Tongue (tissue), 2 donors: ENCODE results near the gene NKAIN2. TPM values are rescaled to one million over a fixed set of nuclear protein-coding genes. Genes with fewer than 3 reads are reported as not detected.
A peak's percentile ranks its signal among the peaks of the same experiment; 100 is the strongest.

Experiments
- DNase-seq: peaks from one replicate; pipeline ENCODE4 v3.0.0-alpha.2; 2015
- total RNA-seq: library from RNA; depleted of rRNA; stranded (reverse); fragments of >200 nt; gene quantifications from one replicate; pipeline ENCODE4 v1.2.3, GENCODE V29; 2014

The NKAIN2 gene
- total RNA-seq, 1 donor from 2014 or later = 1.7 TPM

DNA sequence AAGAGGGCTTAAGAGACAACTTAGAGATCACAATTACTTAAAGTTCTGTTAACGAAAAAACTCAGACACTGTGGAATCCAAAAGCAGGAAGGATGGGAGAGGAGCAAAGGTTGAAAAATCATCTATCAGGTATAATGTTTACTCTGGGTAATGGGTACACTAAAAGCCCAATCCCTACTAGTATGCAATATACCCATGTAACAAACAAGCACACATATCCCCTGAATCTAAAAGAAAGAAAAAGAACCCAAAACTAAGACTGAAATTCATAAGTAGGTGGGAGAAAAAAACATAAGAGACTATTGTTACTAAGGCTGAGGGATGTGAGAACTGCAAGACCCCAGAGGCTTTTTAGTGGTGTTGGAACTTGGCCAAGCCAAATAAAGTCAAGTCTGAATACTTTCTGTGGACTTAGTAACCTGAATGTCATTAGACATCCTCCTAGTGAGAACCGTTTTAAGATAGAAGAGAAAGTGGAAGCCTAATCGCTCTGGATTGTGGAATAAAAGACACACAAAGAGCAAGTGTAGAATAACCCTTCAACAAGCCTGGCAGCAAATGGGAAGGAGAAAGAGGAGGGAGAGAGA is 969.2 kb downstream of the NKAIN2 start:
- DNase-seq = peak; percentile 12

GRCh38 chr6:124775121-124775520 is 971.5 kb downstream of the NKAIN2 start:
- no peak for DNase-seq

GRCh38 chr6:124777863-124778262 is 974.2 kb downstream of the NKAIN2 start:
- no peak for DNase-seq

GRCh38 chr6:124780623-124781022 is 977.0 kb downstream of the NKAIN2 start:
- no peak for DNase-seq

DNA sequence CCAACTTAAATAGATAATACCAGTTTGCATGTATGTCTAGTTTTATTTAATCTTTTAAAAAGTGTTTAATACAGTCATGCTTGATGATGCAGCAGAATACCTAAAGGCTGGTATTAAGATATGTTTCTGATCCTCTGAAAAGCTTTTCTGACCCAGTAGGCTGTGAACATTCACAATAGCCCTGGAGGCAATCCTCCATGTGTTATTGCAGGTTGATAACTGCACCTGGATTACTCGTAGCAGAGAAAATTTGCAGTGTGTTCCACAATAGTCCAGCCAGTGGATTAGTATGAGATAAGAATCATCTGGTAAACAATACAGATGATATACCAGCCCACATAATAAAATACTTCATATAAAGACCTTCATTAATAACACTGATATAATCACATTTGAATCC is 979.7 kb downstream of the NKAIN2 start:
- no peak for DNase-seq

GRCh38 chr6:124791156-124791555 is 987.5 kb downstream of the NKAIN2 start:
- DNase-seq = peak; percentile 5

DNA sequence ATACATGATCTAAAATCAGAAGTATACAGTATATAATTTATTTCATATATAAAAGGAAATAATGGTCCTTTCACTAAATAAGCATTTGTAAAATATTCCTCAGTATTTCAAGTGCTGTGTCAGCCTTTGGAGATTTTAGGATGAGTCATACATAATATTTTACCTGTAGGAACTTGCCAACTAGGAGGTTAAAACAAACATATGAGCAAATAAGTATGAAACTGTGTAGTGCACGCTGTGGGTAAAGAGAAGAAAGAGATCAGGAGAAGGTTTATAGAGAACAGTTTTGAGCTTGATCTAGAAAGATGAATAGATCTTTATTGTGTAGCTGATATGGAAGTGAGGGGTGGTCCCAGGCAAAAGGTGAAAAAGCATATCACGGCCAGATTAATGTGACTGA is 988.7 kb downstream of the NKAIN2 start:
- no peak for DNase-seq

- DNase-seq = no peak
These were observed 989.7 kb downstream of the NKAIN2 start for GRCh38 chr6:124793398-124793797.

DNA sequence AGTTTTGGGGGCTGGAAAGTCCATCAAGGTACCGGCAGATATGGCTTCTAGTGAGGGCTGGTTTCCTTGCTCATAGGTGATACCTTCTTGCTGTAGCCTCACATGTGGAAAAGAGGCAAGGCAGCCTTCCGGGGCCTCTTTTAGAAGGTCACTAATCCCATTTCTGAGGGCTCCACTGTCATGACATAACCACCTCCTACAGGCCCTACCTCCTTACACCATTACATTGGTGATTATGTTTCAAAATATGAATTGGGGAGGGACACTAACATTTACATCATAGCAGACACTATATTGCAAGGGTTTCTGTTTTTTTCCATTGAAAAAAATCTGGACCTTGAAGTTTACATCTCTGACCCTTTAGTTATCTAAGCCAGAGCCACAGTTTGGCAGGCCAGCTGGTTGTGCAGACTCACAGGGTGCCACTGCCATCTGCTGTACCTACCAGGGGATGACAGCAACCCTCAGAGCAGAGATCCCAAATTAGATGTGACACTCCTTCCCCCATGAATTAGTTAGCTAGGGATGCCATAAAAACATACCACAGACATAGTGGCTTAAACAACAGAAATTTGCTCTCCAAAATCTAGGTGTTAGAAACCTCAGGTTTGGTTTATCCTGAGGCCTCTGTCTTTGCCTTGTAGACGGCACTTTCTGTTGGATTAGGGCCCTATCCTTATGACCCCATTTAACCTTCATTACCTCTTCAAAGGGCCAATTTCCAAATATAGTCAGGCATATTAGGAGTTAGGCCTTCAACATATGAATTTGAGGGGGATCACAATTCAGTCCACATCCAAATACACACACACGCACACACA is 992.2 kb downstream of the NKAIN2 start:
- peak; percentile 56 for DNase-seq

GRCh38 chr6:124796464-124796970 is 992.9 kb downstream of the NKAIN2 start:
- no peak for DNase-seq

GRCh38 chr6:124797224-124797623 is 993.6 kb downstream of the NKAIN2 start:
- DNase-seq = no peak

GRCh38 chr6:124798942-124799496 is 995.4 kb downstream of the NKAIN2 start:
- DNase-seq = no peak

- DNase-seq = no peak
These were observed 996.0 kb downstream of the NKAIN2 start for GRCh38 chr6:124799638-124800037.

DNA sequence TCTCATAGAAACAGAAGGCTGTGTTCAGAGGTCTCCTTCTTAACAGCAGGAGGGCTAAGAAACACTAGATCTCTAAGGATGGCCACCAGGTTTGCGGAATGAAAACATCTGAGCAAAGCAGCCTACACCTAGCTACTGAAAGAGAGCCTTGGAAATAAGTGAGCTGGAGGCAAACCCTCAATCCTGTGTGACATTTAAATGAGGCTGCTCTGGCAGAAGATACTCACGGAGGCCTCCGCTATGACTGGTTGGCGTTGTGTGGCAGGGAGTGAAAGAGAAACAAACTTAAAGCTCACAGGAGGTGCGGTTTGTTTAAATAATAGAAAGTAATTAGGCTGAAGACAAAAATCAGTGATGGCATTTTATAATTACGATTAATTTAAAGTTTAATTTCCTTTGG is 996.6 kb downstream of the NKAIN2 start:
- DNase-seq = no peak

- no peak for DNase-seq
These were observed 1008.4 kb downstream of the NKAIN2 start for GRCh38 chr6:124812067-124812466.

DNA sequence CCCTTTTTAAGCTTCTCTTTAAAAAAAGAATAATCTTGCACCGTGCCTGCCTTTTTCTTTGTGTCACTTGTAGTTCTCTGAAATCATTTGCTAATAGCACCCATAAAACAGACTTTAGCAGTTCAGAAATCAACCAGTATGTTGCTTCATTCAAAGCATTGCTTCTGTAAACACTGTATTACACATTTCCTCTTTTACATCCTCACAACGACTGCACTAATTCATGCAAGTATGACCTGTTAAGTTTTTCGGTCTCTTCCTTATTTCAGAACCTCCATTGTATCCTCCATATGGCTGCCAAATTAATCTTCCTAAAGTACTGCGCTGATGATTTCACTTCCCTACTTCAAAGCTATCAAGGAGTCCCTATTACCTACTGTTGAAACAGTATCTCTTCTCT is 1015.7 kb downstream of the NKAIN2 start:
- DNase-seq = no peak

DNA sequence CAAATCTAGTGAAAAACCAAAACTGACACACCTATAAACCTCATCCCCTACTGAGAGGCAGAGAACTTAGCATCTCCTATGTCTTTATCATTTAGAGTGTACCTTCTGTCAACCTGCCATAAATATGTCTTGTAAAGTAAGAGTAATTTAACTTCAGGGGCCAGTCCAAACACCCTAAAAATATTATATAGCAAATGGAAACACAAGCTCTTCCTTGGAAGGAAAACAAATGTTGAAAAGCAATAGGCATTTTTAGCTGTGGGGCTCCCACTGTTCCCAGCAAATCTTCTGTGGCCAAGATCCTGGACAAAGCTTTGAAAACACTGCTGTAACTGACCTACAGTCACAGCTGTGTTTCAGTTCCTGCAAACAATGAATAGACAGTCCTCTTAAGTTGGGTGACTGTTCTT is 1018.5 kb downstream of the NKAIN2 start:
- no peak for DNase-seq

GRCh38 chr6:124822721-124823120 is 1019.1 kb downstream of the NKAIN2 start:
- no peak for DNase-seq

DNA sequence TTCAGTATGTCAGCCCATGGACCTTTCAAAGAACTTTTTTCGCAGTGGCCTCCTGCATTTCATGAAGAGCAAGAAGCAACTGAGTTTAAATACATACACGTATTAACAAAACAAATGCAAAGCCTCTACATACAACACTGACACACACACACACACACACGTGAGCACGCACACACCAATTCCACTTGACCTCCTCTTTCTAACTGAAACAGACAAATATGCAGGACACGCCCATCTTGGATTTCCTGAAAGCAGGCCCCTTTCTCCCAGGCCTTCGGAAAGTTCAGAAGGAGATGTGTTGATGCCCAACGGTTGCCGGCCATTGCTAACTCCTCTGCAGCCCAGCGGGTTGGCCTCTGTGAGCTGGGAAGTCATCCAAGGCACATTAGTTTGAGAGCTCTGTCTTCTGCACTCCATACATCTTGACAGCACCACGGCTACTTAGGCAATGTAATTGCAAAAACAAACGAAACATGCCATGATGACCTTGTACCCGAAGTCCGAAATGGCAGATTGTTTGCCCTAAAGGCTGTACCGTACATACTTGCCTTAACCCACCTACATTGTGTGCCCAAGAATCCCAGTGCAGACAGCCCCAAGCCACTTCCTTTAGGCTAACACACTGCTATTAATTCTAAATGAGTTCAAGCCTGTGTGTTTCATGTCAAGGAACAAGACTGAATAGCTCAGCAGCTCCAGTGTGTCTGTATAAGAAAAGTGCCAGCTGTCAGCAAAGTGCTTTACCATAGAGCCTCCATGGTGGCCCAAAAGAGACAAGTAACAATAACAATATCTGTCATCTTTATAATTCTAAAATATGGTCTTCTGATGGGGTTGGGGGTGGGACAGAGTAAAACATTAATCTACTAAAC is 1019.8 kb downstream of the NKAIN2 start:
- DNase-seq = peak; percentile 13

DNA sequence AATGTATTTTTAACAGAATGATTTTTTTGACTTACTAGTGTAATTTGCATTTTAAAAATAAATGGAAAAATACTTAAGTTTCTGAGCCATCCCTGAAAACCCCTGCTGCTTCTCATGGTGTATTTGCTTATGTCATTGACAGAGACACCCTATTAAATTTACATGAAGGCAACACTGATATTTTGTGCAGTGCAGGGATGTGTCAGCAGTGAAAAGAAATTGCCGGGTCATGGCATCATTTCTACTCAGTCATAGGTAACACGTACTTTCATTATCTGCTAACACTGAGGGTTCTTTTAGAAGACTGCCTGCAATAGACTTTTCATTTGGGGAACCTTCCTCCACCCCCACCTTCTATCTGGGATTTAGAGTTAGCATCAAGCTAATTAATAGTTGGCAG is 1021.9 kb downstream of the NKAIN2 start:
- DNase-seq = no peak

DNA sequence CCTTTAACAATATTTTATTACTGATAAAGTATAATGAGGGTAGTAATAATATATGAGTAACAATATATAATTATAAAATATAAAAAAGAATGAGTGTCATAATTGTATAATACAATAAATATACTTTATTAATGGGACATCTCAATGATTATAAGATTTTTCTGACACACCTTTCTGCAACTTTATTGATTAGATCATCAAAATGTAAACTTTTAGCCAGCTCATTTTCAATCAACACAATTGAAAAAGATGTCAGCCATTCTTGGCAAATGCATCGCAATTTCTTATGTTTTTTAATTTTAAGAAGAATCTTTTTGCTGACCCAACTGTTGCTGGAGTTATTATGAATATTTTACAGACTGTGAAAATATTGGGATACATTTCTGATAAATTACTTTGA is 1026.2 kb downstream of the NKAIN2 start:
- no peak for DNase-seq

- no peak for DNase-seq
These were observed 1026.8 kb downstream of the NKAIN2 start for GRCh38 chr6:124830506-124830905.
